A549 (cell line): ENCODE results near the gene AGRN.

Experiments used
- PHF8 ChIP-seq: fragments of 200-600 bp; sonication (generic); IDR thresholded peaks from 2 replicates; pipeline ENCODE4 v1.6.1; 2016; ENCODE audit warnings: low read depth, mild to moderate bottlenecking, antibody characterized with exemption, moderate library complexity, borderline replicate concordance
- TF ChIP-seq, protein P1 (sequence below): fragments of 200-600 bp; sonication (generic); IDR thresholded peaks from 2 replicates; pipeline ENCODE4 v1.6.1; 2016; ENCODE audit warnings: antibody characterized with exemption, mild to moderate bottlenecking, moderate library complexity
- TF ChIP-seq, protein P2 (sequence below): fragments of >200 bp; sonication (Bioruptor Twin); formaldehyde crosslinking; IDR thresholded peaks from 3 replicates; pipeline ENCODE4 v1.5.1; 2016

DNA sequence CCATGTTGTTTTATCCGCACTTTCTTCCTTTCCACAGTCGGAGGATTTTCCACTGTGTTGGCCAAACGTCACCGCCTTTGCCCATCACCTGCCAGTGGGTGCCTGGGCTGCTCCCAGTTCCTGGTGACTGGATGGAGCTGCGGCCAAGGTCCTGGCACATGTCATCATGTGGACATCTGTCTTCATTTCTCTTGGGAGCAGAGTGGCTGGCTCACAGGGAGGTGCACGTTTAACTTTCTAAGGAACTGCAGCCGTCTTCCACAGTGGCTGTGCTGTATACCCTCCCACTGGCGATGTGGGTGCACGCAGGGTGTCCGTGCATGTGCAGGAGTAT lies 73.7 kb downstream of the AGRN start:
- TF ChIP-seq, protein P1, sequence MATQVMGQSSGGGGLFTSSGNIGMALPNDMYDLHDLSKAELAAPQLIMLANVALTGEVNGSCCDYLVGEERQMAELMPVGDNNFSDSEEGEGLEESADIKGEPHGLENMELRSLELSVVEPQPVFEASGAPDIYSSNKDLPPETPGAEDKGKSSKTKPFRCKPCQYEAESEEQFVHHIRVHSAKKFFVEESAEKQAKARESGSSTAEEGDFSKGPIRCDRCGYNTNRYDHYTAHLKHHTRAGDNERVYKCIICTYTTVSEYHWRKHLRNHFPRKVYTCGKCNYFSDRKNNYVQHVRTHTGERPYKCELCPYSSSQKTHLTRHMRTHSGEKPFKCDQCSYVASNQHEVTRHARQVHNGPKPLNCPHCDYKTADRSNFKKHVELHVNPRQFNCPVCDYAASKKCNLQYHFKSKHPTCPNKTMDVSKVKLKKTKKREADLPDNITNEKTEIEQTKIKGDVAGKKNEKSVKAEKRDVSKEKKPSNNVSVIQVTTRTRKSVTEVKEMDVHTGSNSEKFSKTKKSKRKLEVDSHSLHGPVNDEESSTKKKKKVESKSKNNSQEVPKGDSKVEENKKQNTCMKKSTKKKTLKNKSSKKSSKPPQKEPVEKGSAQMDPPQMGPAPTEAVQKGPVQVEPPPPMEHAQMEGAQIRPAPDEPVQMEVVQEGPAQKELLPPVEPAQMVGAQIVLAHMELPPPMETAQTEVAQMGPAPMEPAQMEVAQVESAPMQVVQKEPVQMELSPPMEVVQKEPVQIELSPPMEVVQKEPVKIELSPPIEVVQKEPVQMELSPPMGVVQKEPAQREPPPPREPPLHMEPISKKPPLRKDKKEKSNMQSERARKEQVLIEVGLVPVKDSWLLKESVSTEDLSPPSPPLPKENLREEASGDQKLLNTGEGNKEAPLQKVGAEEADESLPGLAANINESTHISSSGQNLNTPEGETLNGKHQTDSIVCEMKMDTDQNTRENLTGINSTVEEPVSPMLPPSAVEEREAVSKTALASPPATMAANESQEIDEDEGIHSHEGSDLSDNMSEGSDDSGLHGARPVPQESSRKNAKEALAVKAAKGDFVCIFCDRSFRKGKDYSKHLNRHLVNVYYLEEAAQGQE: no peak
- TF ChIP-seq PHF8: no peak
- TF ChIP-seq, protein P2, sequence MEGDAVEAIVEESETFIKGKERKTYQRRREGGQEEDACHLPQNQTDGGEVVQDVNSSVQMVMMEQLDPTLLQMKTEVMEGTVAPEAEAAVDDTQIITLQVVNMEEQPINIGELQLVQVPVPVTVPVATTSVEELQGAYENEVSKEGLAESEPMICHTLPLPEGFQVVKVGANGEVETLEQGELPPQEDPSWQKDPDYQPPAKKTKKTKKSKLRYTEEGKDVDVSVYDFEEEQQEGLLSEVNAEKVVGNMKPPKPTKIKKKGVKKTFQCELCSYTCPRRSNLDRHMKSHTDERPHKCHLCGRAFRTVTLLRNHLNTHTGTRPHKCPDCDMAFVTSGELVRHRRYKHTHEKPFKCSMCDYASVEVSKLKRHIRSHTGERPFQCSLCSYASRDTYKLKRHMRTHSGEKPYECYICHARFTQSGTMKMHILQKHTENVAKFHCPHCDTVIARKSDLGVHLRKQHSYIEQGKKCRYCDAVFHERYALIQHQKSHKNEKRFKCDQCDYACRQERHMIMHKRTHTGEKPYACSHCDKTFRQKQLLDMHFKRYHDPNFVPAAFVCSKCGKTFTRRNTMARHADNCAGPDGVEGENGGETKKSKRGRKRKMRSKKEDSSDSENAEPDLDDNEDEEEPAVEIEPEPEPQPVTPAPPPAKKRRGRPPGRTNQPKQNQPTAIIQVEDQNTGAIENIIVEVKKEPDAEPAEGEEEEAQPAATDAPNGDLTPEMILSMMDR: no peak
